C4-2B (cell line): ENCODE results near the gene RIPOR3.

ENCODE experiments used
- CTCF ChIP-seq: fragments of 450-650 bp; conservative IDR thresholded peaks from 2 replicates; pipeline ENCODE4 v1.5.1; 2017; ENCODE audit warnings: mild to moderate bottlenecking
- ZFX ChIP-seq: fragments of 450-650 bp; IDR thresholded peaks from 2 replicates; pipeline ENCODE4 v1.6.1; 2017

DNA sequence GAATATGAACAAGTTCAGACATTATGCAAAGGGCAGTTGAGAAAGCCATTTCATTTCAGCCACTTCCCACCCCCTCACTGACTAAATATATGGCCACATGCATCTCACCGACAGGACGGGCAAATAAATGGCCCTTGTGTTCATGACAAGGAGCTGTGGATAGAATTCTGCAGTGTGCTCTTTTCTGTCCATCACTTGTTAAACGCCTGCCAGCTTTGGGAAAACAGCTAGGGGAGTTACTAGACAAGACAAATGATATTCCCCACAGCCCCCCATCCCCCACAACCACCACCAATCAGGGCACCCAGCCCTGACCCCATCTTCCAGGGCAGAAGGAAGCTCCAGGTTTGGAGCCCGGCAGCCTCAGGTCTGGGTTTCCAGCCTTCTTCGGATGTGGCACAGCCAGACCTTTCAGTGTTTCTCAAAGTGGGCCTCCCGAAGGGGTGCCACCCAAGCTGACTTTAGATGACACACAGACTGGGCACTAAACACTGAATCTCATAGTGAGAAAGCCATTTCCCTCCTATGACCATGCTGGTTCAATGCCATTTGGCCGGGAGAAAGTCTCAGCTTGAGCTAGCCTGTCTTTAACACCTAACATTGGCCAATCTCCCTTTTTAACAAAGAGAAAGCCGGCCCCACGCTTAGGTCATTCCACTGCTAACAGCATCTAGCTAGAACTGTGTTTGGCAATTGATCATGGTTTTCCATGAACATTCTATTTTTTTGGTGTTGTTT is 4.0 kb upstream of the RIPOR3 start:
- TF ChIP-seq CTCF (no peak), ZFX (no peak)
